ENCODE results near the gene TSTD1. TPM values are rescaled to one million over a fixed set of nuclear protein-coding genes. Genes with fewer than 3 reads are reported as not detected.
"Not testable (repeated sequence)": the region's sequence is repeated elsewhere in the genome, so short reads cannot be mapped to it uniquely, and the experiment has no call there.

Gene TSTD1
- total RNA-seq, 1 experiment from 2014 or later, result 67.6 TPM

DNA sequence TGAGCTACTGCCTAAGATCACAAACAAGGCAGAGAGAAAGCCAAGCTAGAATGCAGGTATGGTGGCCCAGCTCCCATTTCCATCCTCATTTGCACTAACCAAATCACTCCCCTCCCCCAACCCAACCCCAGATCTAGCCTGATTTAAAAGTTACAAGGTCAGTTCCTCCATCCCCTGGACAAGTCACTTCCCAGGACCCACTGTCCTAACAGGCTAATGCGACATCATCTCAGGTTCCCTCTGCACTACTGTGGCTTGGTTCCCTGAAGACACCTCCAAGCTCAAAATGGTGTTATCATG lies 20.2 kb downstream of the TSTD1 start:
- H3K9me3 Mint-ChIP-seq (ENCODE audit: low read depth, unreplicated experiment), result no peaks in the 10 kb centered on the region
- intact Hi-C loops (cut with micrococcal nuclease; ENCODE audit: unreplicated experiment), result no loop called here
- H3K4me3 Mint-ChIP-seq (ENCODE audit: low read depth, unreplicated experiment), result peak overlapping the region; percentile 91
- peak overlapping the region; percentile 94 for H3K27ac Mint-ChIP-seq (ENCODE audit: unreplicated experiment)
- CTCF ChIA-PET, result interaction anchor here (0.8 to 1.4 kb wide), 3 partner anchors 21 to 26 kb away, joined by 3 to 5 read pairs (median 4); no protein-coding TSS in a partner anchor
- H3K36me3 Mint-ChIP-seq (ENCODE audit: insufficient read depth, unreplicated experiment), result peaks cover 69% of the 10 kb centered on the region
- BruUV-seq (replicated peaks), result no TSS peak
- peaks cover 58% of the 10 kb centered on the region for H3K4me1 Mint-ChIP-seq (ENCODE audit: low read depth, unreplicated experiment)
- TF ChIP-seq, protein P1, sequence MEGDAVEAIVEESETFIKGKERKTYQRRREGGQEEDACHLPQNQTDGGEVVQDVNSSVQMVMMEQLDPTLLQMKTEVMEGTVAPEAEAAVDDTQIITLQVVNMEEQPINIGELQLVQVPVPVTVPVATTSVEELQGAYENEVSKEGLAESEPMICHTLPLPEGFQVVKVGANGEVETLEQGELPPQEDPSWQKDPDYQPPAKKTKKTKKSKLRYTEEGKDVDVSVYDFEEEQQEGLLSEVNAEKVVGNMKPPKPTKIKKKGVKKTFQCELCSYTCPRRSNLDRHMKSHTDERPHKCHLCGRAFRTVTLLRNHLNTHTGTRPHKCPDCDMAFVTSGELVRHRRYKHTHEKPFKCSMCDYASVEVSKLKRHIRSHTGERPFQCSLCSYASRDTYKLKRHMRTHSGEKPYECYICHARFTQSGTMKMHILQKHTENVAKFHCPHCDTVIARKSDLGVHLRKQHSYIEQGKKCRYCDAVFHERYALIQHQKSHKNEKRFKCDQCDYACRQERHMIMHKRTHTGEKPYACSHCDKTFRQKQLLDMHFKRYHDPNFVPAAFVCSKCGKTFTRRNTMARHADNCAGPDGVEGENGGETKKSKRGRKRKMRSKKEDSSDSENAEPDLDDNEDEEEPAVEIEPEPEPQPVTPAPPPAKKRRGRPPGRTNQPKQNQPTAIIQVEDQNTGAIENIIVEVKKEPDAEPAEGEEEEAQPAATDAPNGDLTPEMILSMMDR (IDR thresholded peaks at IDR 0.05; ENCODE audit: unreplicated experiment), result no peak
- no peak for DNase-seq
- no peaks in the 10 kb centered on the region for H3K27me3 Mint-ChIP-seq (ENCODE audit: unreplicated experiment)

DNA sequence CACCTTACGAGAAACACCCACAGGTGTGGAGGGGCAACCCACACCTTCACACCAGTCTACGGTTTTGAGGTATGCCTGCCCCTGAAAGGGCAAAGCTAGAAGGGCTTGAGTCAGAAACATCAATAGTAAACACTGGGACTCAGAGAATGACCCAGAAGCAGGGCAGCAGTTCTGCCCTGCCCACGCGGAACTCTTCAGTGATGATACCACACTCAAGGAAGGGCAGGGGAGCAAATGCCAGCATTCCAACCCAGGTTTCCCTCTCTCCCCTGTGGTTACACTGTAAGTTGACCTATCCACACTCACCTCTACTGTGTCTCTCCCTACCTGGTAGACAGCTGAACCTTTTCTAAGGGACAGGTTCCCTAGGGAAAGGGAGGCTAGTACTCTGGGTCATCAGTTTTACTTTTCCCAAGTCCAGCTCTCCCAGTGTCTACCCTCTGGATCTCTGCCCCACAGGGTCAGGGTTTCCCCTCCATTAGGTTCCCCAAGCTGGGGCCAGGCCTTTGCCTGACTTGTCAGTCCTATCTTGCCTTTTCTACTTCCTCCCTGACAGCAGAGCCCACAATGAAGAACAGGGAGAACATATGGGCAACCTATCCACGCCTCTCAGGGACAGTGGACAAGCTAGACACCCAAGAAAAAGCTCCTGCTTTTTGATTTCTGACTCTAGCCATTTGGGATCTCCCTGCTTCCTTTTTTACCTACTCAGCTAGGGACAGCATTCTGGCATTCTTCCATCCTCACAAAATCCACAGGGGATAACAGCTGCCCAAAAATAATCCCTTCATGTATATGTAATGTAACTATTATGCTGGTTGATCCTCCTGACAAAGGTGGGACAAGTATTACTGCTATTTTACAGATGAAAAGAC lies 20.8 kb downstream of the TSTD1 start:
- BruUV-seq (replicated peaks), result no TSS peak
- Mint-ChIP-seq H3K4me3 (ENCODE audit: low read depth, unreplicated experiment) (peak overlapping the region; percentile 91), H3K9me3 (ENCODE audit: low read depth, unreplicated experiment) (no peaks in the 10 kb centered on the region), H3K27me3 (ENCODE audit: unreplicated experiment) (no peaks in the 10 kb centered on the region), H3K27ac (ENCODE audit: unreplicated experiment) (peak overlapping the region; percentile 85), H3K36me3 (ENCODE audit: insufficient read depth, unreplicated experiment) (peaks cover 75% of the 10 kb centered on the region), H3K4me1 (ENCODE audit: low read depth, unreplicated experiment) (peaks cover 64% of the 10 kb centered on the region)
- CTCF ChIA-PET, result interaction anchor here (0.8 to 1.4 kb wide), 3 partner anchors 21 to 27 kb away, joined by 3 to 5 read pairs (median 4); no protein-coding TSS in a partner anchor
- TF ChIP-seq, protein P1 (IDR thresholded peaks at IDR 0.05; ENCODE audit: unreplicated experiment), result no peak
- intact Hi-C loops (cut with micrococcal nuclease; ENCODE audit: unreplicated experiment), result no loop called here
- no peak for DNase-seq

DNA sequence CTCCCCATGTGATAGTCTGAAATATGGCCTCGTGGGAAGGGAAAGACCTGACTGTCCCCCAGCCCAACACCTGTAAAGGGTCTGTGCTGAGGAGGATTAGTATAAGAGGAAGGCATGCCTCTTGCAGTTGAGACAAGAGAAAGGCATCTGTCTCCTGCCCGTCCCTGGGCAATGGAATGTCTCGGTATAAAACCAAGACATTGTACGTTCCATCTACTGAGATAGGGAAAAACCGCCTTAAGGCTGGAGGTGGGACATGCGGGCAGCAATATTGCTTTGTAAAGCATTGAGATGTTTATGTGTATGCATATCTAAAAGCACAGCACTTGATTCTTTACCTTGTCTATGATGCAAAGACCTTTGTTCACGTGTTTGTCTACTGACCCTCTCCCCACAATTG lies 21.6 kb downstream of the TSTD1 start:
- DNase-seq; BruUV-seq (replicated peaks); H3K9me3 Mint-ChIP-seq (ENCODE audit: low read depth, unreplicated experiment); CTCF ChIA-PET; intact Hi-C loops (cut with micrococcal nuclease; ENCODE audit: unreplicated experiment); H3K27me3 Mint-ChIP-seq (ENCODE audit: unreplicated experiment): not testable (repeated sequence)
- Mint-ChIP-seq H3K27ac (ENCODE audit: unreplicated experiment) (peak overlapping the region; percentile 85), H3K4me1 (ENCODE audit: low read depth, unreplicated experiment) (peaks cover 60% of the 10 kb centered on the region), H3K36me3 (ENCODE audit: insufficient read depth, unreplicated experiment) (peaks cover 72% of the 10 kb centered on the region), H3K4me3 (ENCODE audit: low read depth, unreplicated experiment) (peak overlapping the region; percentile 91)

DNA sequence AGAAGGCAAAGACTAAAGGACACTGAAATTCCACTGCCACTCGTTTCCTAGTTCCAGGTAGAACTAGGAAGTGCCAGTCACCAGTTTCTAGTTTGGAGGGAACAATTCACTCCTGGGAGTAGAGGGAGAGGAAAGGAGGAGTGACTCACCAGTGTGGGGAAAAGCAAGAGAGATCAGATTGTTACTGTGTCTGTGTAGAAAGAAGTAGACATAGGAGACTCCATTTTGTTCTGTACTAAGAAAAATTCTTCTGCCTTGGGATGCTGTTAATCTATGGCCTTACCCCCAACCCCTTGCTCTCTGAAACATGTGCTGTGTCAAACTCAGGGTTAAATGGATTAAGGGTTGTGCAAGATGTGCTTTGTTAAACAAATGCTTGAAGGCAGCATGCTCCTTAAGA lies 22.1 kb downstream of the TSTD1 start:
- intact Hi-C loops (cut with micrococcal nuclease; ENCODE audit: unreplicated experiment); DNase-seq; H3K9me3 Mint-ChIP-seq (ENCODE audit: low read depth, unreplicated experiment); CTCF ChIA-PET; BruUV-seq (replicated peaks); H3K27me3 Mint-ChIP-seq (ENCODE audit: unreplicated experiment): not testable (repeated sequence)
- Mint-ChIP-seq H3K36me3 (ENCODE audit: insufficient read depth, unreplicated experiment) (peaks cover 72% of the 10 kb centered on the region), H3K4me1 (ENCODE audit: low read depth, unreplicated experiment) (peaks cover 62% of the 10 kb centered on the region), H3K27ac (ENCODE audit: unreplicated experiment) (peak overlapping the region; percentile 21), H3K4me3 (ENCODE audit: low read depth, unreplicated experiment) (peak overlapping the region; percentile 2)

DNA sequence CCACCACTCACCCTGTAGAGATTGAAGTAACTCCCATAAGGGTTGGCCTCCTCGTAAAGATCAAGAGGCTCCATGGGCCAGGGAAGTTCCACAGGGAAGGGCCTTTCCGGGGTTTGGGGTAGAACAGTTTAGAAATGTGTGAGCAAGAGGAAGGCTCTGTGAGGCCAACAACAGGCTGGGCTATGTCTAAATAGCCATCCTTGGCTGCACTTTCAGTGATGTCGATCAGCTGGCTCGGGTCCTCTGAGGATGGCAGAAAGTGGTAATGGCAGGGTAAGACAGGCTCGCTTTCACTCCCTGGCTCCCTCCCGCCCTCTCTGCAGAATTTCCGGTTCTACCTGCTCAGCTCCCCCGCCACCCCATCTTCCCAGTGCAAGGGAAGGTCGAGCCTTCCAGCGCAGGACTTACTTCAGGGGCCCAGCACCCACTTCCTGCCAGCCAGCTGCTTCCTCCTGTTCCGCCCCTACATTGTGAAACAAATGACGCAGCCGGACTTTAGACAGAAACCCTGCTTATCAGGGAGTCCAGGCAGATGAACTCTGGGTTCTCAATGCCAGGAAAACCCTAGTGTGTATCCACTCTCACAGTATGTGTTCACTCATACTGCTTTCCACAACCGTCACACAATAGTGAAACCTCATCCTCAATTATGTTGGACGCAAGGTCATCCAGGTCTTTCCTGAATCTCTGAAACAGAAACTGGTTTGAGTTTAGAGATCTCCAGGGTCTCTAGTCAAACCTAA lies 25.1 kb downstream of the TSTD1 start:
- peak overlapping the region; percentile 95 for H3K27ac Mint-ChIP-seq (ENCODE audit: unreplicated experiment)
- BruUV-seq (replicated peaks), result no TSS peak
- peaks cover 60% of the 10 kb centered on the region for H3K4me1 Mint-ChIP-seq (ENCODE audit: low read depth, unreplicated experiment)
- TF ChIP-seq, protein P1 (IDR thresholded peaks at IDR 0.05; ENCODE audit: unreplicated experiment), result no peak
- peaks cover 56% of the 10 kb centered on the region for H3K36me3 Mint-ChIP-seq (ENCODE audit: insufficient read depth, unreplicated experiment)
- intact Hi-C loops (cut with micrococcal nuclease; ENCODE audit: unreplicated experiment), result loop anchor here (2.0 kb wide), 1 partner anchor 31 kb away; the partner anchor contains the start of gene USF1
- no peaks in the 10 kb centered on the region for H3K27me3 Mint-ChIP-seq (ENCODE audit: unreplicated experiment)
- CTCF ChIA-PET, result interaction anchor here (0.6 to 1.6 kb wide), 5 partner anchors 16 to 84 kb away, joined by 5 to 10 read pairs (median 7); no protein-coding TSS in a partner anchor
- DNase-seq, result peak; percentile 94
- H3K4me3 Mint-ChIP-seq (ENCODE audit: low read depth, unreplicated experiment), result peak overlapping the region; percentile 44
- H3K9me3 Mint-ChIP-seq (ENCODE audit: low read depth, unreplicated experiment), result no peaks in the 10 kb centered on the region

Measured in Calu3 (cell line).